IPS-11a (cell line): Measurements from ENCODE around the gene KLHL8.
"Not testable (repeated sequence)": the region's sequence is repeated elsewhere in the genome, so short reads cannot be mapped to it uniquely, and the experiment has no call there.

Experiments
- H3K4me3 ChIP-seq: one replicate; pipeline ENCODE4 v1.5.1; 2013; ENCODE audit warnings: low read depth, low read length, control low read depth

The KLHL8 gene

GRCh38 chr4:87228262-87228860, 7.9 kb upstream of the KLHL8 start:
- no peak overlapping the region for H3K4me3 ChIP-seq

GRCh38 chr4:87227751-87228151, 7.3 kb upstream of the KLHL8 start:
- no peak overlapping the region for H3K4me3 ChIP-seq

GRCh38 chr4:87225936-87226335, 5.5 kb upstream of the KLHL8 start:
- no peak overlapping the region for H3K4me3 ChIP-seq

GRCh38 chr4:87224141-87224923, 3.9 kb upstream of the KLHL8 start:
- H3K4me3 ChIP-seq: no peak overlapping the region

- H3K4me3 ChIP-seq: peak overlapping the region; percentile 97
These were observed 755 bp downstream of the KLHL8 start for GRCh38 chr4:87219632-87220093.

GRCh38 chr4:87217235-87217763, 3.1 kb downstream of the KLHL8 start:
- not testable (repeated sequence) for H3K4me3 ChIP-seq

GRCh38 chr4:87216469-87216868, 3.9 kb downstream of the KLHL8 start:
- H3K4me3 ChIP-seq: no peak overlapping the region

GRCh38 chr4:87213421-87214075, 6.9 kb downstream of the KLHL8 start:
- H3K4me3 ChIP-seq: no peak overlapping the region

GRCh38 chr4:87211249-87211952, 9.0 kb downstream of the KLHL8 start:
- H3K4me3 ChIP-seq: no peak overlapping the region

- no peak overlapping the region for H3K4me3 ChIP-seq
These were observed 10.7 kb downstream of the KLHL8 start for GRCh38 chr4:87209696-87210095.

- H3K4me3 ChIP-seq: no peak overlapping the region
These were observed 11.2 kb downstream of the KLHL8 start for GRCh38 chr4:87209182-87209581.

- H3K4me3 ChIP-seq: no peak overlapping the region
These were observed 15.9 kb downstream of the KLHL8 start for GRCh38 chr4:87204559-87204958.

GRCh38 chr4:87196927-87197326, 23.5 kb downstream of the KLHL8 start:
- no peak overlapping the region for H3K4me3 ChIP-seq

- no peak overlapping the region for H3K4me3 ChIP-seq
These were observed 24.3 kb downstream of the KLHL8 start for GRCh38 chr4:87196146-87196545.

- H3K4me3 ChIP-seq: no peak overlapping the region
These were observed 26.3 kb downstream of the KLHL8 start for GRCh38 chr4:87193958-87194675.

- H3K4me3 ChIP-seq: no peak overlapping the region
These were observed 28.1 kb downstream of the KLHL8 start for GRCh38 chr4:87192145-87192919.

GRCh38 chr4:87188932-87189331, 31.5 kb downstream of the KLHL8 start:
- H3K4me3 ChIP-seq: no peak overlapping the region

GRCh38 chr4:87188048-87188447, 32.4 kb downstream of the KLHL8 start:
- no peak overlapping the region for H3K4me3 ChIP-seq

- H3K4me3 ChIP-seq: no peak overlapping the region
These were observed 35.1 kb downstream of the KLHL8 start for GRCh38 chr4:87185146-87185870.
